GM10847 (cell line): ENCODE results near the gene HMG20A.

Source experiments
- POLR2A ChIP-seq: IDR thresholded peaks from 2 replicates; pipeline ENCODE4 v1.6.1; 2011; ENCODE audit not compliant: insufficient read length; ENCODE audit errors: extremely low read depth

Gene HMG20A

GRCh38 chr15:77521206-77521605, 100.5 kb downstream of the HMG20A start:
- no peak for TF ChIP-seq POLR2A

GRCh38 chr15:77525400-77525811, 104.7 kb downstream of the HMG20A start:
- no peak for TF ChIP-seq POLR2A

- no peak for TF ChIP-seq POLR2A
Observed at GRCh38 chr15:77525907-77526594, 105.4 kb downstream of the HMG20A start.

- TF ChIP-seq POLR2A = no peak
Observed at GRCh38 chr15:77526595-77527163, 106.0 kb downstream of the HMG20A start.

GRCh38 chr15:77527164-77527778, 106.6 kb downstream of the HMG20A start:
- TF ChIP-seq POLR2A = no peak

GRCh38 chr15:77527831-77528231, 107.1 kb downstream of the HMG20A start:
- TF ChIP-seq POLR2A = no peak

GRCh38 chr15:77528290-77528967, 107.7 kb downstream of the HMG20A start:
- TF ChIP-seq POLR2A = no peak

- TF ChIP-seq POLR2A = no peak
Observed at GRCh38 chr15:77528968-77529319, 108.3 kb downstream of the HMG20A start.

- no peak for TF ChIP-seq POLR2A
Observed at GRCh38 chr15:77529394-77530159, 108.9 kb downstream of the HMG20A start.

GRCh38 chr15:77530576-77530975, 109.9 kb downstream of the HMG20A start:
- no peak for TF ChIP-seq POLR2A

- no peak for TF ChIP-seq POLR2A
Observed at GRCh38 chr15:77531191-77532000, 110.7 kb downstream of the HMG20A start.

- no peak for TF ChIP-seq POLR2A
Observed at GRCh38 chr15:77532067-77532710, 111.5 kb downstream of the HMG20A start.

- no peak for TF ChIP-seq POLR2A
Observed at GRCh38 chr15:77532846-77533245, 112.2 kb downstream of the HMG20A start.
